ENCODE data around the gene SRSF7.
"Not testable (repeated sequence)": the region's sequence is repeated elsewhere in the genome, so short reads cannot be mapped to it uniquely, and the experiment has no call there.

SRSF7 gene

DNA sequence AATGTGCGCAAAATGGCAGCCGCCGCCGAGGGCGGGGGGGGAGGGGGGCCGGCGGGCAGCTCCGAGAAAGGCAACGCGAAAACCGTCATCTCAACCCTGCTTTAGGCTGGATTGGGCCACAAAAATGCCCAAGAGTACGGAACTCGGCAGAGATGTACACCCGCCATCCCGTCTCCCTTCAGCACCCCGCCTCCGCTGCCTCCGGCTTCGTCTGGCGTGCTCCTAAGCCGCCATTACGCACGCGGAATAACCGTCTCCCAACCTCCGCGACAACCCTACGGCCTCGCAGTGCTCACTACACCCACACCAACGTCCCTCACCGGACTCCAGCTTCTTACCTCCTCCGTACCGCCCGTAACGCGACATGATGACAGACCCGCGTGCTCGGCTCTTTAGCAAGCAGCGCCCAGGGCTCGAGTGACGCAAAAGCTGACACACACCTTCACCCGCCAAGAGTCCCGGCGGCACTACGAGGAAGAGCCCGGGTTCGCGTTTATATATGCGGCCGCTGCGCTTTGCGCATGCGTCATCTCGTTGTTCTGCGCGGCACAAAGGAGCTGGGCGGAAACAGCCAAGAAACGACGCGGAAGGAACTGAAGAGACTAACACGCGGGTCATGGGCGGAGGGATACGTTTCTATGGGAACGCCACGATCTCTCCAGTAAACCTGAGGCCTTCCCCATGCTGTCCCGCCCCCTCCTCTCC, at the start of gene SRSF7:
SRSF7 (minus strand) TSS at position 471 of the 705 bp plus-strand sequence; CDS start at position 366, 105 bp downstream.
- peak; percentile 91 for DNase-seq

DNA sequence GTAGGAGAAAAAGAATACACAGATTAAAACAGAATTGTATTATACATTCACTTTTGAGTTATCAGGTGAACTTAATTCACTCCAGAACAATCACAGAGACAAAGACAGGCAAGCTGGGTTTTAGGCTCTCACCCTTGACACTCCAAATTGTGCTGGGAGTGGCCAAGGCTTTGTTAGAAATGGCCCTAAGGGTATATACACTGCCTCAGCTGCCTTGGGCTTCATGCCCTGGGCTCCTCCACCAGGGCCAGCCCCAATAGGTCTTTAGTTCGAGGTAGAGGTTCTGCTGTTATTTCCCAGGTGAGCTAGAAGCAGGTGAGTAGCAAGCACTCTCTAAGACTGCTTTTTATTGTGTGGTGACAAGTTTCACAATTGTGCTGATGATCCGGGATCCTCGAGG, 46.8 kb upstream of the SRSF7 start:
- no peak for DNase-seq

DNA sequence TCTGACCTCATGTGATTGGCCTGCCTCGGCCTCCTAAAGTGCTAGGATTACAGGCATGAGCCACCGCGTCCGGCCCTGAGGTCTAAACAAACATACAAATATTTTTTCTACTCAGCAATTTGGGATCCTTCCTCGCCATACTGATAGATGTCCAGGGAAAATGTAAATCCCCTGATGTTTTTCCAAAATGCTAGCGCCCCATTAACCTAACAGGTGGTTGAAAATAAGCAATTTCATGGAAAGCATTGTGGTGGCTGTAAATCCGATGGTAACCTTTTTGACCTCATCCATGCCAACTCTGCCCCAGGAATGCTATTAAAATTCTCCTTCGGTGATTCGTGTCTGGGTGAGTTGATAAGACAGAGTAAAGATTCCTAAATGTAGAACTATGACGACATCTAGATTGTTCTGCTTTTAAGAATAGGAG, 46.1 kb upstream of the SRSF7 start:
- DNase-seq: no peak

DNA sequence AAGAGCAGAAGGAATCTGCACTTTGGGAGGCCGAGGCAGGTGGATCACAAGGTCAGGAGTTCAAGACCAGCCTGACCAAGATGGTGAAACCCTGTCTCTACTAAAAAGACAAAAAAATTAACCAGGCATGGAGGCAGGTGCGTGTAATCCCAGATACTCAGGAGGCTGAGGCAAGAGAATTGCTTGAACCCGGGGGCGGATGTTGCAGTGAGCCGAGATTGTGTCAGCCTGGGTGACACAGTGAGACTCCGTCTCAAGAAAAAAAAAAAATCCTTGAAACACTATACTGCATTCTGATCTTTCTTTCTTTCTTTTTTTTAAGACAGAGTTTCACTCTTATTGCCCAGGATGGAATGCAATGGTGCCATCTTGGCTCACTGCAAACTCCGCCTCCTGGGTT, 43.9 kb upstream of the SRSF7 start:
- not testable (repeated sequence) for DNase-seq

DNA sequence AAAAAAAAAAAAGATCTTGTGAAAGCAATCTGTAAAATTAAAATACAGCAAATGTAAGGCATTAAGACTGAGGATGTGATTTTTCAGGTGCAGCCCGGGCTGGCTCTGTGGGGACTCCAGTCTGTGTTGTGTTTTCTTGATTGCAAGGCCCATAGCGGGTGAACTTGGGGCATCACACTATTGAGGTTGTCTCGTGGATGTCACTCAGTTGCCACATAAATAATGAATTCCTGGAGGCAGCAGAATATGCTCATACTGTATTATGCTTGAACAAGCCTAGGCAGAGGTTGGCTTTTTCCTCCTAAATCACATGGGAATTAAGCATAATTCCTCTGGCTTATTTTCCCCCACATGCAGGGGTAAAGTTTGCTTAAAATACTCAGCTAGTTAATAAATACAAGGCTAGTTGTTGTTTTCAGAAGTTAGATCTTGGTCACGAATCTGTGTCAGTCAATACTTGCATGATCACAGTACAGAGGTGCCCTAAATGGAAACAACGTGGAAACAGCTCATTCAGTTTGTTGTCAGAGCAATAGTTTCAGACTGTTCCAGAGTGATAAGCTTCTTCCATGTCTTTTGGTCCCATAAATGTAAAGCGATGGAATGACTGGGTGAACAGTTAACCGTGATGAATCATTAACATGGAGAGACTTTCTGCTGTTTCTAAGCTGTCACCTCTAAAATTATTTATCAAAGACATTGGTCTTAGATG, 43.2 kb upstream of the SRSF7 start:
- DNase-seq: no peak

DNA sequence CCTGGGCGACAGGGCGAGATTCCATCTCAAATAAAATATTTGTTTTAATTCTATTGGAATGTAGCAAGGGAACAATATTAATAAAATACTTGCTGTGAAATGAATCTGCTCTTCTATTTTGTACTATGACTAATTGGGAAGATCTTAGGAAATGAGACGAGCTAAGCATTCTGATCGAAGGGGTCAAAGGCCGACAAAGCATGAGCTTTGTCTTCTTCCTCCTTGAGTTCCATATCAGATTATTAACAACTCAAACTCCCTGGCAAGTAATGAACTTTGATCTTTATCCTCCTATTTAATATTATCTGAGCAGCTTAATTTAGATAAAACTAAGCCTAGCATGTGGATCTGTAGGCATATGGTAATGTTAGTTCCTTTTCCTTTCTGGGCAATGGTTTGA, 42.4 kb upstream of the SRSF7 start:
- DNase-seq: no peak

DNA sequence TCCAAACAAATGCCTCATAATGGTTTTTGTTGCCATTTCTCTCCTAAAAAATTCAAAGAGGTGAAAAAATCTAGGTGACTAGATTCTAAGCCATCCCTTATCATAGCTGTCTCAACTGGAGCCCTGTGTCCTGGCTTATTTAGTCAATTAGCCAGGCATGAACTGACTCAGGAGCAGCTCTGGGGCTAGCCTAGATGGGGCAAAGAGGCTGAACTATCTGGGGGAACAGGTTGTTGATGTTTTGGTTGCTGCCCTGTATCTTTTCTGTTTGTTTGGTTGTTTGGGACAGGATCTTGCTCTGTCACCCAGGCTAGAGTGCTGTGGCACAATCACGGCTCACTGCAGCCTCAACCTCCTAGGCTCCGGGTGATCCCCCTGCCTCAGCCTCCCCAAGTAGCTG, 41.6 kb upstream of the SRSF7 start:
- no peak for DNase-seq

DNA sequence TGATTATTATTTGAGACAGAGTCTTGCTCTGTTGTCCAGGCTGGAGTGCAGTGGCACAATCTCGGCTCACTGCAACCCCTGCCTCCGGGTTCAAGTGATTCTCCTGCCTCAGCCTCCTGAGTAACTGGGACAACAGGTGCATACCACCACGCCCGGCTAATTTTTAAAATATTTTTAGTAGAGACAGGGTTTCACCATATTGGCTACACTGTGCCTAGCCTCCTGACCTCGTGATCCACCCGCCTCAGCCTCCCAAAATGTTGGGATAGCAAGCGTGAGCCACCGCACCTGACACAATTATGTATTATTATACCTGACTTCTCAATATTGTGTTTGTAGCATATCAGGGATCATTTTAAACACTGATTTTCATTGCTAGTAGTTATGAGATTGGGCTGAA, 41.2 kb upstream of the SRSF7 start:
- not testable (repeated sequence) for DNase-seq

DNA sequence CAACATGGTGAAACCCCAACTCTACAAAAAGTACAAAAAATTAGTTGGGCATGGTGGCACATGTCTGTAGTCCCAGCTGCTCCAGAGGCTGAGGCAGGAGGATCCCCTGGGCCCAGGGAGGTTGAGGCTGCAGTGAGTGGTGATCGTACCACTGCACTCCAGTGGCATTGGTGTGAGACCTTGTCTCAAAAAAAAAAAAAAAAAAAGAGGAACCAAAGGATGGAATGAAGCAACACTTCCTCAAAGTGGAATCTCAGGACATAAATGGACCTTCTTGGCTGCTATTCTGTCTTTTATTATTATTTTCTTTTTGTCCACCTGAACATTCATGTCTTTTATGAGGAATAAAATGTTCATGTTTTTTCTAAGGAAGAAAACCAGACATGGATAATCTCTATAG, 40.6 kb upstream of the SRSF7 start:
- DNase-seq: no peak

DNA sequence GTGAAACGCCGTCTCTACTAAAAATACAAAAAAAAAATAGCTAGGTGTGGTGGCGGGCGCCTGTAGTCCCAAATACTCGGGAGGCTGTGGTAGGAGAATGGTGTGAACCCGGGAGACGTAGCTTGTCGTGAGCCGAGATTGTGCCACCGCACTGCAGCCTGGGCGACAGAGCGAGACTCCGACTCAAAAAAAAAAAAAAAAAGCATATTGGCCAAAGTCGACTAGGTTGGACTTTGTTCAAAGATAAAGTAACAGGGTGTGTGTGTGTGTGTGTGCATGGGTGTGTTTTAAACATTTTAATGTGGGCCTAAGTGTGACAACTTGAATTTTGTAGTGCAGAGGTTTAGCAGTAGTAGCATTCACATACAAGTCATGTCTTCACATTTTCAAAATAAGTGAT, 38.5 kb upstream of the SRSF7 start:
- DNase-seq: no peak

DNA sequence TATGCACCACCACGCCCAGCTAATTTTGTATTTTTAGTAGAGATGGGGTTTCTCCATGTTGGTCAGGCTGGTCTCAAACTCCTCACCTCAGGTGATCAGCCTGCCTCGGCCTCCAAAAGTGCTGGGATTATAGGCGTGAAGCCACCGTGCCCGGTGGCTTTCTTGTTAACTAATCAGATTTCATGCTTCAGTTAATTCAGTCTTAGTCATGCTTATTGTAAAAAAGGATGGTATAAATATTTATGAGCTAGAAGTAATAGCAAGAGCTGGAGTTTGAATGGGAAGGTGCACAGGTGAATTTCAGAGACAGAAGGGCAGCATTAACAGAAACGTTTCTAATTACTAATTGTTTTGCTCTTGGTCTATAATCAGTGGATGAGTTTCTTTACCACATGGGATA, 37.1 kb upstream of the SRSF7 start:
- DNase-seq: no peak

DNA sequence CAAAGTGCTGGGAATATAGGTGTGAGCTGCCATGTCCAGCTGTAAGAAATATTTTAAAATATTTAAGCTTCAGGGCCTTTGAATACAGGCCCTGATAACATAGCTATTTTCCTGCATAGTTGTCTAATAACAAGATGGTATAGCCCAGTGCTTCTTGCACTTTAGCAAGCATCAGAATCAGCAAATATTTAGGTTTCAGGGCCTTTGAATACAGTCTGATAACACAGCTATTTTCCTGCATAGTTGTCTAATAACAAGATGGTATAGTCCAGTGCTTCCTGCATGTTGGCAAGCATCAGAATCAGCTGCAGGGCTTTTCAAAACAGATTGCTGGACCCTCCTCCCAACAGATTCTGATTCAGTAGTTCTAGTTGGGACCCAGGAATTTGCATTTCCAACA, 32.4 kb upstream of the SRSF7 start:
- DNase-seq: no peak

DNA sequence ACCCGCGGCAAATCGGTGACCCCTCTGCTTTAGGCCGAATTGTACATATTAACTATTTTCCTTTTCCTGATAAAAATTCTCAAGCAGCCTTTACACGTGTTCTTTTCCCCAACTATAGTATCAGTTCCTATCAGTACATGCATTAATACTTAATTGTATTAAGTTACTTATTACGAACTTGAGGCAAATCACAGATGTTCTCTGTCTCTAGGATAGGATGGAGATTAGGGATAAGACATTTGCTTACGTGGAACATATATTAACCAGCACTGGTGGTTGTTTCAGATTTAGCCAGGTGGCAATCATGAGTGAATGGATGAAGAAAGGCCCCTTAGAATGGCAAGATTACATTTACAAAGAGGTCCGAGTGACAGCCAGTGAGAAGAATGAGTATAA, 27.5 kb upstream of the SRSF7 start:
- no peak for DNase-seq

DNA sequence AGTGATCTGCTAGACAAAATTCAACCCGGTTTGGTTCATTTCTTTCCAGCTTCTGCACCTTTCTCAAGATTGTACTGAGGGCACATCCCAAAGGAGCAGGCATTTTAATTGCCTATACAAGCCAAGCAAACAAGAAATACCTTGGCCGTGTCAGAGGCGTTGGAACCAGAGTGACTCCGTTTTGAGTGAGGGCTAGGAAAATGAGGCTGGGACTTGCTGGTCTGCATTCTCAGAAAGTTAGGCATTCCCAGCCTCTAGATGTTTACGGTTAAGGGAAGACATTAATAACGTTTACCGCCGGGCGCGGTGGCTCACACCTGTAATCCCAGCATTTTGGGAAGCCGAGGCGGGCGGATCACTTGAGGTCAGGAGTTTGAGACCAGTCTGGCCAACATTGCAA, 25.4 kb upstream of the SRSF7 start:
- no peak for DNase-seq

DNA sequence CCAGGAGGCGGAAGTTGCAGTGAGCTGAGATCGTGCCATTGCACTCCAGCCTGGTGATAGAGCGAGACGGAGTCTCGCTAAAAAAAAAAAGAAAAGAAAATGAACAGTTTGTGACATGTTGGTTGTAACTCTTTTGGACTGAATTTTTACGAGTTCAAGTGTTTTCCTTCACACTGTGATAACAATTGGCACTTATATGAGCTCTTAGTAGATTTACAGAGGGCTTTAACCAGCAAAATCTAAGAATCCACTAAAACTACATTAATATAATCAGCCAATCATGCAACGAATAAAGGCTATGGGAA, 24.7 kb upstream of the SRSF7 start:
- no peak for DNase-seq

DNA sequence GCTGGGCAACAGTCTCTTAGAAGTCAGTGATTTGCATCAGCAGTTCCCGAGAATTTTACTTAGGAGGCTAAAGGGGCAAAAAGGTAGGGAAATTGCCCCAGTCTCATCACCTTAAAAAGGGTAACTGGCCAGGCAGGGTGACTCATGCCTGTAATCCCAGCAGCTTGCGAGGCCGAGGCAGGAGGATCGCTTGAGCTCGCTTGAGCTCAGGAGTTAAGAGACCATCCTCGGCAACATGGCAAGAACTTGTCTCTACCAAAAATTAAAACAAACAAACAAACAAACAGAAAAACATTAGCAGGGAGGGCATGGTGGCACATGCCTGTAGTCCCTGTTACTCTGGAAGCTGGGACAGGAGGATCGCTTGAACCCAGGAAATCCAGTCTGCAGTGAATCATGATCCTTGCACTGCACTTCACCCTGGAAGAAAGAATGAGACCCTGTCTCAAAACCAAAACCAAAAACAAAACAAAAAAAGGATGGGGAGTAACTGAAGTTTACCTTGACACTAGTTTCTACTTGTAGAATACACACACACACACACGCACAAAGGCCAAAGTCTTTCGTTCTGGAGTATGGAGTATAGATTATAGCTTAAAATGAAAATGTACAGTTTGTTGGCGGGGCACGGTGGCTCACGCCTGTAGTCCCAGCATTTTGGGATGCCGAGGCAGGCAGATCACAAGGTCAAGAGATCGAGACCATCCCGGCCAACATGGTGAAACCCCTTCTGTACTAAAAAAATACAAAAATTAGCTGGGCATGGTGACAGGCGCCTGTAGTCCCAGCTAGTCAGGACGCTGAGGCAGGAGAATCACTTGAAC, 24.1 kb upstream of the SRSF7 start:
- no peak for DNase-seq

DNA sequence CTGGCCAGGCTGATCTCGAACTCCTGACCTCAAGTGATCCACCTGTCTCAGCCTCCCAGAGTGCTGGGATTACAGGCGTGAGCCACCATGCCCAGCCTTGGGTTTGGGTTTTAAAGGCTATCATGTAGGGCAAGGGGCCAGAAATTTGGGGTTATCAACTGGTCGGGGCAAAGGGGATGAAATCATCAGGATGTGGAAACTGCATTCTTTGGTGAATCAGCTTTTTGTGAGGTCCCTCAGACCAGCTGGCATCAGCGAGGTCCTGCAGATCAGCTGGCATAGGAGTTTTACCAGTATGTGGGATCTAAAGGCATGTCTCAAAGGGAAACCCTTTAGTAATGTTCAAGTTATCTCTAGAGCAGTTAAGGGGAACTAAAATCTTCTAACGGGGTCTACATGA, 20.5 kb upstream of the SRSF7 start:
- DNase-seq: no peak

DNA sequence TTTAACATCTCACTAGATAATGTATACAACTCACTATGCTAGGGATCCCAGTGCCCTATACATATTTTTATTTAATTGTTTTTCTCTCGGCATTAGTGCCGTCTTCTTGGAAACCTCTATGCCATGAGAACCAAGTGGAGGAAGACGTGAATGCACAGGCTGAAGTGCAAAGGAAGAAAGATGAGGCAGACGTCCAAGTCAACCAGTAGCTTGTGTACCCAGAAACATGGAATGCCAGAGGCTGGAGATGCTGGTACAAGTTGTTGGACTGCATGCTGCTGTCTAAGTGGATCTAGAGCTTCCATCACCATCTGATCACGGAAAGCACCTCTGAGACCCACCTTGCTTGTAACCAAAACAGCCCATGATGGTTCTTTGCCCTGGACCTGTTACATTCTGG, 14.4 kb upstream of the SRSF7 start:
- DNase-seq: no peak

DNA sequence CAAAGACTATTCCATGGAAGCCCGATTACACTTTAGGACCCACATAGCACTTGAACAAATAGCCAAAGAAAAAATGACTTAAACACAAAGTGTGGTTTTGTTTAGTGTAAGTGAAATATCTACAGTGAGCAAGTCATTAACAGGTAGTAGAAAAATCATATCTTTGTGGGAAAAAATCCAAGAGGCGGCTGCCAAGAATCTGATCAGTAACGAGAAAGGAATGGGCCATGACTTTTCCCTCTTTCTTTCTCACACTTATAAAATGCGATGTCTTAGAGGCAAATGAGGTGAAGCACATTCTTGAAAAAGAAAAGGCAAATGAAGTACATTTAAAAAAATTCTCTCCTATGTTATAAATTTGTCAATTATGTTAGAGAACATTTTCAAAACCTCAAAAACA, 14.0 kb upstream of the SRSF7 start:
- no peak for DNase-seq

DNA sequence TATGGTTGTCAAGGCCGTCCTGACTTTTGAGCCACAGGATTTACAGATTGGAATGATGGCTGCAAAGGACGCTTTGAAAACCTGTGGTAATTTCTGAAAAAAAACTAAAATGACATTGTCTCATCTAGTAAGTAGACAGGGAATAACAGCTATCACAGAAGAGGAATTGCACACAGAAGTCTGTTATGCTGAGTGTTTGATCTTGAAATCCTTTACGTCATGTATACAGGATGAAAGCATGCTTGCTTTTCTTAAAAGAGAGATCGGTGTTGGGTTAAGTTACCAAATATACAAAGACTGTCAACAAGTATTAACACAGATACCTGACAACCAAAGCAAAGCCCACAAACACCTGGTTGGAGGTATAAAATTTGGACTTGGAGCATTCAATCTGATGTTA, 12.6 kb upstream of the SRSF7 start:
- DNase-seq: no peak

DNA sequence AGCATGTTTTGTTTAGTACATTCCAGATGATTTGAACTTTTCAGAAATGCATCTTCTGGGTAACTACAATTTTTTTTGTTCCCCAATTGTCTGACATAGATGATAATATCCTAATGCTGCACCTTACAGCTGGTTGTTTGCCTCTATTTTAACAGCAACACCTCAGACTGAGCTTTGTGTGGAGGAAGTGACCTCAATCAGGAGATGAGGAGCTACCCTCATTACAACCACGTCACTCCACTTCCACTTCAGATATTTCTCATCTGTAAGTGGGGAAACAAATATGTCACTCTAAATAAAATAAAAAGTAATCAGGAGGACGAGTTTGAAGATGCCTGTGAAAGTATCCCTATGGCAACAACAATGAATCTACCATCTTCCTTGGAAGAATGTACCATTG, 12.1 kb upstream of the SRSF7 start:
- DNase-seq: no peak

DNA sequence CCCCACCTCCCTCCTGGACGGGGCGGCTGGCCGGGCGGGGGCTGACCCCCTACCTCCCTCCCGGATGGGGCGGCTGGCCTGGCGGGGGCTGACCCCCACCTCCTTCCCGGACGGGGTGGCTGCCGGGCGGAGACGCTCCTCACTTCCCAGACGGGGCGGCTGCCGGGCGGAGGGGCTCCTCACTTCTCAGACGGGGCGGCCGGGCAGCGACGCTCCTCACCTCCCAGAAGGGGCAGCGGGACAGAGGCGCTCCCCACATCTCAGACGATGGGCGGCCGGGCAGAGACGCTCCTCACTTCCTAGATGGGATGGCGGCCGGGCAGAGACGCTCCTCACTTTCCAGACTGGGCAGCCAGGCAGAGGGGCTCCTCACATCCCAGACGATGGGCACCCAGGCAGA, 4.7 kb upstream of the SRSF7 start:
- not testable (repeated sequence) for DNase-seq

DNA sequence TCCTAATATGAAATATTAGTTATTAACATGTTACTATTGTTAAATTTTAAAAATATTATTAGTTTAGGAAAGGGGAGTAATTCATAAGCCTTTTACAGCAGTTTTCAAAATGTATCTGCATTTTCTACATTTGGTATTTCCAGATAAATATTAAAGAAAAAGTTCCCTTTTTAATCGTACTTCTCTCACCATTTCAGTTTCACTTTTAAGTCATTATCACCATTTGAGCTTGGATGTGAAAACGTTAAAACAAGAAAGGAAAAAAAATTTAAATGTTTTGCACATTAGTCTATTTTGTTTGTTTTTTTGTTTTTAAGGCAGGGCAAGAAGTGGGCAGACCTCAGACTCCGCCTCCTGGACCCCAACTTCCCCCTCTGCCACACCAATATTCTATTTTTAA, 3.3 kb upstream of the SRSF7 start:
- DNase-seq: no peak

DNA sequence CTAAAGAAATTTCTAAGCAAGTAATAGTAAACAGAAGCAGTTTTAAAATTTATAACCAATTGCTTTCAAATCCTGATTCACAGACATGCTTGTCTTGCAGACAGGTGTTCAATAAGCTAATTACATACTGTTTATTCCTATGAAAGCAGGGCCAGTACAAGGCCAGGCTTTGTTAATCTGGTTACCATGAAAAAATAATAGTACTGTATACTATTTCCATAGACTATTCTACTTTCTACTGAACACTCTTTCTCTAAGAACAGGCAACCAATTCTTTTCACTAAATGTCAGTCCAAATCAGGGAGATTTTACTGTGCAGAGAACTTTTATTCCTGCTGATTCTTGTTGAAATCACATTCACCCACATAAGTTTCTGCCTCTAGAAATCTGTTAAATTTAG, 2.9 kb upstream of the SRSF7 start:
- DNase-seq: no peak
